Measurements from ENCODE around the gene SHC1. TPM values are rescaled to one million over a fixed set of nuclear protein-coding genes. Genes with fewer than 3 reads are reported as not detected.
"Not testable (repeated sequence)": the region's sequence is repeated elsewhere in the genome, so short reads cannot be mapped to it uniquely, and the experiment has no call there.

The SHC1 gene
- total RNA-seq, 4 donors from 2014 or later = 152 to 265 (median 171) TPM

- TF ChIP-seq, protein P1, sequence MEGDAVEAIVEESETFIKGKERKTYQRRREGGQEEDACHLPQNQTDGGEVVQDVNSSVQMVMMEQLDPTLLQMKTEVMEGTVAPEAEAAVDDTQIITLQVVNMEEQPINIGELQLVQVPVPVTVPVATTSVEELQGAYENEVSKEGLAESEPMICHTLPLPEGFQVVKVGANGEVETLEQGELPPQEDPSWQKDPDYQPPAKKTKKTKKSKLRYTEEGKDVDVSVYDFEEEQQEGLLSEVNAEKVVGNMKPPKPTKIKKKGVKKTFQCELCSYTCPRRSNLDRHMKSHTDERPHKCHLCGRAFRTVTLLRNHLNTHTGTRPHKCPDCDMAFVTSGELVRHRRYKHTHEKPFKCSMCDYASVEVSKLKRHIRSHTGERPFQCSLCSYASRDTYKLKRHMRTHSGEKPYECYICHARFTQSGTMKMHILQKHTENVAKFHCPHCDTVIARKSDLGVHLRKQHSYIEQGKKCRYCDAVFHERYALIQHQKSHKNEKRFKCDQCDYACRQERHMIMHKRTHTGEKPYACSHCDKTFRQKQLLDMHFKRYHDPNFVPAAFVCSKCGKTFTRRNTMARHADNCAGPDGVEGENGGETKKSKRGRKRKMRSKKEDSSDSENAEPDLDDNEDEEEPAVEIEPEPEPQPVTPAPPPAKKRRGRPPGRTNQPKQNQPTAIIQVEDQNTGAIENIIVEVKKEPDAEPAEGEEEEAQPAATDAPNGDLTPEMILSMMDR (IDR thresholded peaks at IDR 0.05) = no peak
- ATAC-seq (ENCODE audit: low FRiP score) (no peak), DNase-seq (ENCODE audit: low spot score) (no peak)
These were observed 22.4 kb upstream of the SHC1 start for GRCh38 chr1:154992721-154993571.

GRCh38 chr1:154990276-154990675 lies 19.7 kb upstream of the SHC1 start:
- DNase-seq (ENCODE audit: low spot score) (no peak), ATAC-seq (ENCODE audit: low FRiP score) (no peak)
- TF ChIP-seq, protein P1 (IDR thresholded peaks at IDR 0.05) = no peak

GRCh38 chr1:154989195-154989860 lies 18.8 kb upstream of the SHC1 start:
- TF ChIP-seq, protein P1 (IDR thresholded peaks at IDR 0.05) = no peak
- no peak for ATAC-seq (ENCODE audit: low FRiP score)
- no peak for DNase-seq (ENCODE audit: low spot score)

DNA sequence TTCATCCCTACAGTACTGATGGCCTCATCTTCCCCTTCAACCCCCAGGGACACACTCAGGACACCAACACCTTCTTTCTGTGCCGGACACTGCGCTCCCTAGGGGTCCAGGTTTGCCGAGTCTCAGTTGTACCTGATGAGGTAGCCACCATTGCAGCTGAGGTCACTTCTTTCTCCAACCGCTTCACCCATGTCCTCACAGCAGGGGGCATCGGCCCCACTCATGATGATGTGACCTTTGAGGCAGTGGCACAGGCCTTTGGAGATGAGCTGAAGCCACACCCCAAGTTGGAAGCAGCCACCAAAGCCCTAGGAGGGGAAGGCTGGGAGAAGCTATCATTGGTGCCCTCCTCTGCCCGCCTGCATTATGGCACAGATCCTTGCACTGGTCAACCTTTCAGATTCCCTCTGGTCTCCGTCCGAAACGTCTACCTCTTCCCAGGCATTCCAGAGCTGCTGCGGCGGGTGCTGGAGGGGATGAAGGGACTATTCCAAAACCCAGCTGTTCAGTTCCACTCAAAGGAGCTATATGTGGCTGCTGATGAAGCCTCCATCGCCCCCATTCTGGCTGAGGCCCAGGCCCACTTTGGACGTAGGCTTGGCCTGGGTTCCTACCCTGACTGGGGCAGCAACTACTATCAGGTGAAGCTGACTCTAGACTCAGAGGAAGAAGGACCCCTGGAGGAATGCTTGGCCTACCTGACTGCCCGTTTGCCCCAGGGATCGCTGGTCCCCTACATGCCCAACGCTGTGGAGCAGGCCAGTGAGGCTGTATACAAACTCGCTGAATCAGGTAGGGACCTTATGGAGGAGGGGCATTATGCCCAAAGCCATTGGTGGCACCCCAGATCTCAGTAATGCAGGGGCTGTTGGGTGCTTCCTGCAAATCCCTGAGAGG lies 17.8 kb upstream of the SHC1 start:
- ATAC-seq (ENCODE audit: low FRiP score) (no peak), DNase-seq (ENCODE audit: low spot score) (no peak)
- TF ChIP-seq, protein P1 (IDR thresholded peaks at IDR 0.05) = no peak

DNA sequence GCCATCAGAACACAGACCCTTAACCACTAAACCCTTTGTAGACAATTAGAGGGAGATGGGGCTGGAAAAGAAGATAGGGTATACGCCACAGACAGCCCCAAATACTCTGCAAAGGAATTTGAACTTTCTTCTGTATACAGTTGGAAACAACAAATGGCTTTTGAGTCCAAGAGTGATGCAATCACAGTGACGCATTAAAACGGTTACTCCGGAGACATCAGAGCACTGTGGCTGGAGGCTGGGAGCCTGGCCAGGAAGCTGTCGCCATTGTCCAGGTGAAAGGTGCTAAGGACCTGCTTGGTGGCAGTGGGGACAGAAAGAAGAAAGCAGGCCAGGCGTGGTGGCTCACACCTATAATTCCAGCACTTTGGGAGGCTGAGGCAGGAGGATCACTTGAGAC lies 16.8 kb upstream of the SHC1 start:
- DNase-seq (ENCODE audit: low spot score) = no peak
- TF ChIP-seq, protein P1 (IDR thresholded peaks at IDR 0.05) = no peak
- ATAC-seq (ENCODE audit: low FRiP score) = no peak

GRCh38 chr1:154986736-154987135 lies 16.2 kb upstream of the SHC1 start:
- not testable (repeated sequence) for DNase-seq (ENCODE audit: low spot score); ATAC-seq (ENCODE audit: low FRiP score)
